Activated CD4-positive, alpha-beta T cell treated with anti-CD3 and anti-CD28 coated beads for 36 hours (primary cell): Measurements from ENCODE around the gene EVA1A. TPM values are rescaled to one million over a fixed set of nuclear protein-coding genes. Genes with fewer than 3 reads are reported as not detected.

Source experiments
- ATAC-seq: fragments of 200-7000 bp; cut with Tn5 transposase; one replicate; pipeline ENCODE4 v1.10.0; 2021; ENCODE audit warnings: mild to moderate bottlenecking, moderate library complexity
- CTCF ChIA-PET: fragments of 350-600 bp; sonication (Branson Sonifier 250); formaldehyde crosslinking; loops from one replicate; lab custom pipeline; 2021; ENCODE audit warnings: antibody characterized with exemption; lab: Charles Lee
- POLR2A ChIA-PET: fragments of 350-600 bp; sonication (Branson Sonifier 250); formaldehyde crosslinking; loops from one replicate; lab custom pipeline; 2021; ENCODE audit warnings: antibody characterized with exemption, inconsistent platforms; lab: Charles Lee
- DNase-seq: peaks from one replicate; pipeline ENCODE4 v3.0.0-alpha.2; 2020
- H3K27ac Mint-ChIP-seq: one replicate; pipeline ENCODE4 v1.8.0; 2021; ENCODE audit warnings: mixed read lengths
- H3K27me3 Mint-ChIP-seq: one replicate; pipeline ENCODE4 v1.8.0; 2021; ENCODE audit warnings: mixed read lengths
- H3K36me3 Mint-ChIP-seq: one replicate; pipeline ENCODE4 v1.8.0; 2021; ENCODE audit warnings: low read depth, mixed read lengths
- H3K4me1 Mint-ChIP-seq: one replicate; pipeline ENCODE4 v1.8.0; 2021; ENCODE audit warnings: mixed read lengths
- H3K4me3 Mint-ChIP-seq: one replicate; pipeline ENCODE4 v1.8.0; 2021; ENCODE audit warnings: mild to moderate bottlenecking, moderate library complexity, mixed read lengths
- H3K9me3 Mint-ChIP-seq: one replicate; pipeline ENCODE4 v1.8.0; 2021; ENCODE audit warnings: low read depth, mixed read lengths
- intact Hi-C, 2 experiments: fragments of 100-400 bp; cut with DNase I in 1 of 2; cut with micrococcal nuclease in 1 of 2; formaldehyde crosslinking; loops; one replicate each; pipeline versions ENCODE4 v1.14.2 to v1.15.1; 2022 to 2024; cut with DNase I, micrococcal nuclease
- total RNA-seq, 2 experiments: library from RNA; stranded (reverse); gene quantifications; one replicate each; pipeline ENCODE4 v1.2.3, GENCODE V29; 2021

Gene EVA1A
- total RNA-seq, 2 experiments from 2014 or later = 0.11 TPM; not detected in 1

DNA sequence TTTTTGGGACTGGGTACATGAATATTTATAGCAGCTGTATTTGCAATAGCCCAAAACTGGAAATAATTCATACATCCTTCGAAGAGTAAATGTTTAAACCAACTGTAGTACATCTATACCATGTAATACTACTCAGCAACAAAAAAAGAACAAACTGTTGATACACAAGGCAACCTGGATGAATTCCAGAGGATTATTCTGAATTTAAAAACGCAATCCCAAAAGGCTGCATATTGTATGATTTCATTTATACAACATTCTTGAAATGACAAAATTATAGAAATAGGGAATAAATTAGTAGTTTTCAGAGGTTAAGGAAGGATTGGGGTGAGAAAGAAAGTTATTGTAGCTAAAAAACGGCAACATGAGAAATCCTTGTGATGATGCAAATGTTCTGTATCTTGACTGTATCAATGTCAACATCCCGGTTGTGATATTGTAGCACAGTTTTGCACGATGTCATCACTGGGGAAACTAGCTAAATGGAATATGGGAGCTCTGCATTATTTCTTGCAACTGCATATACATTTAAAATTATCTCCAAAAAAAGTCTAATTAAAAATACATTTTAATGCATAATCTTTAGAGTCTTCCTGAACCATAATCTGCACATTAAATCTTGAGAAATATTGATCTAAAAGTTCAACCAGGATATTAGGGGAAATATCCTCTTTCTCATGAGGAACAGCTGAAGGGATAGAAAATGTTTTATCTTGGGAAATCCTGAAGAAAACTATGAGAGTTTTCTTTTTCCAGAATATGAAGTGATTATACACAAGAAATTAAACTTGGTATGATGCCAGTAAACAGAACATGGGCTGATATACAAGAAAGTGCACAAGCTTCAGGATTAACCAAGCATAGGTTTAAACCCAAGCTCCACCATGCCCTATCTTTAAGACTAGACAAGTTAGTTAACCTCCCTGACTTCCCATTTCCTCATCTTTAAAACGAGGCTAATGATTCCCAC is 21.9 kb downstream of the EVA1A start:
- ChIA-PET POLR2A (no interaction called here), CTCF (interaction anchor here (0.9 to 1.1 kb wide), 2 partner anchors 10 to 18 kb away, joined by 3 read pairs; no protein-coding TSS in a partner anchor)
- H3K27ac Mint-ChIP-seq = no peak overlapping the region
- ATAC-seq (no peak), DNase-seq (no peak)
- intact Hi-C loops = no loop called here
- H3K9me3 Mint-ChIP-seq = no peaks in the 10 kb centered on the region
- peaks cover 12% of the 10 kb centered on the region for H3K27me3 Mint-ChIP-seq
- H3K4me1 Mint-ChIP-seq = no peaks in the 10 kb centered on the region
- H3K4me3 Mint-ChIP-seq = no peak overlapping the region
- H3K36me3 Mint-ChIP-seq = no peaks in the 10 kb centered on the region

DNA sequence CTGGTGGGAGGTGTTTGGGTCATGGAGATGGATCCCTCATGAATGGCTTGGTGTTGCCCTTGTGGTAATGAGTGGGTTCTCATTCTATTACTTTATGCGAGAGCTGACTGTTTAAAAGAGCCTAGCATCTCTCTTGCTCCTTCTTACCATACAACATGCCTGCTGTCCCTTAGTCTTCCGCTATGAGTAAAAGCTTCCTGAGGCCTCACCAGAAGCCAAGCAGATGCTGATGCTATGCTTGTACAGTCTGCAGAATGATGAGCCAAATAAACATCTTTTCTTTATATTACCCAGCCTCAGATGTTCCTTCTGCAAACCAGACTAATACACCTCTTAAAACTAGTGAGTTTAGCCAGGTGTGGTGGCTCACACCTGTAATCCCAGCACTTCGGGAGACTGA is 23.1 kb downstream of the EVA1A start:
- intact Hi-C loops = no loop called here
- ChIA-PET POLR2A (no interaction called here), CTCF (no interaction called here)
- DNase-seq = no peak
- no peaks in the 10 kb centered on the region for H3K36me3 Mint-ChIP-seq
- H3K4me1 Mint-ChIP-seq = no peaks in the 10 kb centered on the region
- peaks cover 14% of the 10 kb centered on the region for H3K27me3 Mint-ChIP-seq
- H3K4me3 Mint-ChIP-seq = no peak overlapping the region
- no peak for ATAC-seq
- no peak overlapping the region for H3K27ac Mint-ChIP-seq
- H3K9me3 Mint-ChIP-seq = no peaks in the 10 kb centered on the region

DNA sequence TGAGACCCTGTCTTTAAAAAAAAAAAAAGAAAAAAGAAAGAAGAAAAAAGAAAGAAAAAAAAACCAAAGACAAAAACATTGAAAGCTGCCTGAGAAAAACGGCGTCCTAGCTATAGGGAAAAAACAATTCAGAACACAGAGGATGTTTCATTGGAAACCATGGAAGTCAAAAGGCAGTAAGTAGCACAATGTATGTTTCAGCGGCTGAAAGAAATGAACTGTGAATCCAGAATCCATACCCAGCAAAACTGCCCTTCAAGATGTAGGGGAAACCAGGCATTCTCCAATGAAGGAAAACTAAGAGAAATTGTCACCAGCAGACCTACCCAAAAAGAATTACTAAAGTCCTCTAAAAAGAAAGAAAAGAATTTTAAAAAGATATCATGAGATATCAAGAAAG is 27.6 kb downstream of the EVA1A start:
- no peak for DNase-seq
- no peak overlapping the region for H3K4me3 Mint-ChIP-seq
- H3K27ac Mint-ChIP-seq = no peak overlapping the region
- no peaks in the 10 kb centered on the region for H3K9me3 Mint-ChIP-seq
- intact Hi-C loops = no loop called here
- peaks cover 28% of the 10 kb centered on the region for H3K27me3 Mint-ChIP-seq
- POLR2A ChIA-PET = no interaction called here
- no peaks in the 10 kb centered on the region for H3K4me1 Mint-ChIP-seq
- ATAC-seq = no peak
- H3K36me3 Mint-ChIP-seq = no peaks in the 10 kb centered on the region
- CTCF ChIA-PET = no interaction called here

DNA sequence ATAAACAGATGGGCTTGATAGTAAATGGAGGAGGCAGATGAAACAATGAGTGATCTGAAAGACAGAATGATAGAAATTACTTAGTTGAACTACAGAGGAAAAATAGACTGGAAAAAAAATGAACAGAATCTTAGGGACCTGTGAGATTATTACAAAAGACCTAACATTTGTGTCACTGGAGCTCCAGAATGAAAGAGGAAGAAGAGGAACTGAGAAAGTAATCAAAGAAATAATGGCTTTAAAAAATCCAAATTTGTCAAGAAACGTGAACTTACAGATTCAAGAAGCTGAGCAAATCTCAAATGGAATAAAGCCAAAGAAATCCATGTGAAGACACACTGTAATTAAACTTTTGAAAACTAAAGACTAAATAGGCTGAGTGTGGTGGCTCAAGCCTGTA is 28.3 kb downstream of the EVA1A start:
- ATAC-seq (no peak), DNase-seq (no peak)
- intact Hi-C loops = no loop called here
- Mint-ChIP-seq H3K27ac (no peak overlapping the region), H3K9me3 (no peaks in the 10 kb centered on the region), H3K4me3 (no peak overlapping the region), H3K27me3 (peaks cover 35% of the 10 kb centered on the region), H3K4me1 (no peaks in the 10 kb centered on the region), H3K36me3 (no peaks in the 10 kb centered on the region)
- POLR2A ChIA-PET = no interaction called here
- CTCF ChIA-PET = no interaction called here

DNA sequence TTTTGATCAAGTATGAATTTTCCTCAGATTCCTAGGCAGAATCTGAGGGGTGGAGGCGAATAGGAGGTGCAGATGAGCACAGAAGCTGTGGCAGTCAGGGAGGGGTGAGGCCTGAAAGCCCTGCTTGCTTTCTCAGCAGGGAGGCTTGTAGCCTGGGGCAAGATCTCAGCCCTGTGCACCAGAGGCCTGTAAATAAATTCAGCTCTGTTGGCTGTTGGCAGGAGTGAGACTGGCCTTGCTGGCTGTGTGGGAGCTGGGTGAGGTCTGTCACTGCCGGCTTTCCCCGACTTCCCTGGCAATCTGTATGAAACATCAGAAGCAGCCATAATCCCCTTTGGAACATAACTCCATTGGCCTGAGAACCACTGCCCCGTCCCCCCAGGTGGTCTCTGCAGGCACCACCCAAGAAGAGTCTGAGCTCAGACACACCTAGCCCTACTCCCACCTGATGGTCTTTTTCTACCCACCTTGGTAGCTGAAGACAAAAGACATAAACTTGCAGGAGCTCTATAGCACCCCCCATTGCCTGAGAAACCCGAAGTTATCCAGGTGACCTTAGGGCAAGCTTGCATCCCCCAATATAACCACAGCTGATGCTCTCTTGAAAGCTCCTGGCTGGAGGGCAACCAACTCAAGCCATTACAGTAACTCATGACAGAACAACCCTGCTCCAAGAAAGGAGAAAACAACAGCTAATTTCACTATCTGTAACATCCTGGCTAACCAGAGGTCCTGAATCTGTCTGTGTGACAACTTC is 32.3 kb downstream of the EVA1A start:
- ChIA-PET CTCF (interaction anchor here (0.6 to 1.1 kb wide), 2 partner anchors 10 to 36 kb away, joined by 3 read pairs; no protein-coding TSS in a partner anchor), POLR2A (no interaction called here)
- no peaks in the 10 kb centered on the region for H3K9me3 Mint-ChIP-seq
- no peaks in the 10 kb centered on the region for H3K4me1 Mint-ChIP-seq
- H3K36me3 Mint-ChIP-seq = no peaks in the 10 kb centered on the region
- no peak overlapping the region for H3K27ac Mint-ChIP-seq
- H3K27me3 Mint-ChIP-seq = peaks cover 32% of the 10 kb centered on the region
- intact Hi-C loops = no loop called here
- no peak for ATAC-seq
- no peak for DNase-seq
- H3K4me3 Mint-ChIP-seq = no peak overlapping the region

DNA sequence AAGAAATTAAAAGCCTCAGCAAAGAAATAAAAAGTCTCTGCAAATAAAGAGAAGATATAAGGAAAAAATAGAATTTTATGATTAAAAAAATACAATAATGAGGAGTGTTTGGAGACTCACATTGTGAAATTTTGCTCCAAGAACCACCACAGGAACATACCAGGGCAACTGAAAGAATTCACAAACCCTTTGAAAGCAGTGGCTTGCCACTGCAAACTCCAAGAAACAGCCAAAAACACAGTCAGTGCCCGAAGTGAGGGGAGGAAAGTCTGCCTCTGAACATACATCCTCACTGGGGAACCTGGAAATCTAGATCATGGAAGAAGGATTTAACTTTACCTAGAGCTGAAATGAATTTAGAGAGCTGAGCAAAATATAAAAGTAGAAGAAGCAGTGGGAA is 33.1 kb downstream of the EVA1A start:
- ATAC-seq (no peak), DNase-seq (no peak)
- H3K27me3 Mint-ChIP-seq = peaks cover 33% of the 10 kb centered on the region
- ChIA-PET CTCF (no interaction called here), POLR2A (no interaction called here)
- no peak overlapping the region for H3K4me3 Mint-ChIP-seq
- H3K4me1 Mint-ChIP-seq = no peaks in the 10 kb centered on the region
- intact Hi-C loops = no loop called here
- H3K27ac Mint-ChIP-seq = no peak overlapping the region
- H3K36me3 Mint-ChIP-seq = no peaks in the 10 kb centered on the region
- no peaks in the 10 kb centered on the region for H3K9me3 Mint-ChIP-seq

DNA sequence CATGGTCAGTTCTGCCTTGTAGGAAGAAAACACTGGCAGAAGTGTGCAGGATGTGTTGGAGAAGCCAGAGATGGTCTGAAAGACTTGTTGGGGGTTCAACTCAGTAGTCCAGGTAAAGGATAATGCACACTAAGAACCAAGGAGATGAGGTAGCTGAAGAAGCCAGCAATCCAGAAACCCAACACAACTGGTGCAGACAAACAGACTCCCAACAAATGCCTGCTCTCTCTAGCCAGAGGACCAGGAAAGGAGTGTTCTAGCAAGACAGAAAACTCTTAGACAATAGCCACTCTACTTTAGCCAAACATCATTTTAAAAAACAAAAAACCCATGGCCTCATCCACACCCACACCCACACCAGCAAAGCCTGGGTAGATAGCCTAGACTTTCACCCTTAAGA is 33.9 kb downstream of the EVA1A start:
- intact Hi-C loops = no loop called here

DNA sequence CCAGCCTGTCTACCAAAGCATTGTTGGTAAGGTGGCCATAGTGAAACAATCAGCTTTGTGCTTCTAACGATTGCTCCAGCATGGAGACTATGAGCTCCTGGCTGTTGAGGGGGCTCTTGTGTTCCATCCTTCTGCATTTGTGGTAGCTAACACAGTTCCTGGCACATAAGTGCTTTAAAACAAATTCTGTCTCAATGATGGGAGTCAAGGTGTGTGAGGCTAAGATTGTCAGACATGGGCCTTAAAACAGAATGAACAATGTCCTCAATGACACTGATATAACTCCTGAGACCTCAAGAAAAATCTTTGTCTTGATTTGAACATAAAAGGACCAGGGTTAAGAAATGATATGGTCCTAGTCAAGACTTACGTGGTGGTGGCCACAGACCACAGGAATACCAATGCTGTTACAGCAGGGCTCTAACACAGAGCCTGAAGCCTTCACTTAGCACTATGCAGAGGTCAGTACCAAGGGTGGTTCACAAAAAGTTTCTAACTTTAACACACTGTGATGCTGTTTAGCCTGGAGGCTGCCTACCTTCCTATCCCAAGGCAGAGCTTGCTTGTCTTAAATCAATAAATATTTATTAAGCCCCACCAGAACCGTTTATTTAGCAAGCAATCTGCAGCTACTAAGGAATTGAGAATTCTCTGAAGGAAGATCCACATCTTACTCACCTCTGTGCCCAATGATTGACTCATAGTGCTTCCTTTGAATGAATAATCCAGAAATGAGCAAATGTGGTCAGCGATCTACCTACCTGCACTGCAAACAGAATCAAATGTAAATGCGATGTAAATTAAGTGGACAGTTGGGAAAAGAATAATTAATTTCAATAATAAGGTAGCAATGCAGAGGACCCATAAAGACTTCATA is 35.1 kb downstream of the EVA1A start:
- CTCF ChIA-PET = interaction anchor here (0.6 kb wide), 1 partner anchor 33 kb away, joined by 3 read pairs; no protein-coding TSS in a partner anchor
- no peaks in the 10 kb centered on the region for H3K4me1 Mint-ChIP-seq
- H3K36me3 Mint-ChIP-seq = no peaks in the 10 kb centered on the region
- DNase-seq (peak; percentile 20), ATAC-seq (peak; percentile 73)
- H3K27ac Mint-ChIP-seq = no peak overlapping the region
- no peak overlapping the region for H3K4me3 Mint-ChIP-seq
- POLR2A ChIA-PET = no interaction called here
- no peaks in the 10 kb centered on the region for H3K9me3 Mint-ChIP-seq
- H3K27me3 Mint-ChIP-seq = peaks cover 32% of the 10 kb centered on the region
- intact Hi-C loops = no loop called here

More for the DNA sequence above, 33.9 kb downstream of the EVA1A start:
- H3K4me3 Mint-ChIP-seq = no peak overlapping the region
- CTCF ChIA-PET = no interaction called here
- POLR2A ChIA-PET = no interaction called here
- no peak for ATAC-seq
- H3K27ac Mint-ChIP-seq = no peak overlapping the region
- H3K4me1 Mint-ChIP-seq = no peaks in the 10 kb centered on the region
- no peaks in the 10 kb centered on the region for H3K9me3 Mint-ChIP-seq
- no peak for DNase-seq
- H3K27me3 Mint-ChIP-seq = peaks cover 33% of the 10 kb centered on the region
- no peaks in the 10 kb centered on the region for H3K36me3 Mint-ChIP-seq

DNA sequence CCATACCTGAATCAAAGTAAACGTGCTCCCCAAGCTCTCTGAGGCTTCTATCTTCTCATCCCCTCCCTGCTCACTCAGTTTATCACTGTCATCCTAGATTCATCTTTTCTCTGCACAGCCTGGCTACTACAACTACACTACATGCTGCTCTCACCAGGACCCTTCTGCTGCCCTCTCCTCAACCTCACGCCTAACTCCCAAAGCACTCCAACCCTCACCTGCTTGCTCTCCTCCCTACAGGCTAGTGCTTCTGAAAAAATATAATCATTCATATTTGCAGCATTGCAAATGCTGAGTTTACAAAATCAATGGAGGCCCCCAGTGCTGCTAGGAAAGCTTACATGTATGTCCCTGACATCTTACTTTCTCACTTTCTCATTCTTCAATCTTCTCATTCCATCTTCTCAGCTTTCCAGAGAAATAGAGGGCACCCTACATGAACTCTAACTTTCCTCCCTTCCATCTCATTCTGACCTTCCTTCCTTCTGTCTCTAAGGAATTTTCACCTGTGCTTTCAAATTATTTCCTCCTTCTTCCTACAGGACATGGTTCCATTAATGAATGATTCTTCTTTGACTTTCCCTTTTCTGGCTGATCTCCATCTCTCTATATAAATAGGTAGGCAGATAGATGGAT is 36.3 kb downstream of the EVA1A start:
- Mint-ChIP-seq H3K4me1 (no peaks in the 10 kb centered on the region), H3K27ac (no peak overlapping the region), H3K9me3 (no peaks in the 10 kb centered on the region), H3K36me3 (no peaks in the 10 kb centered on the region), H3K27me3 (peaks cover 29% of the 10 kb centered on the region), H3K4me3 (no peak overlapping the region)
- intact Hi-C loops = no loop called here
- no peak for DNase-seq
- CTCF ChIA-PET = interaction anchor here (1.0 to 1.6 kb wide), 2 partner anchors 10 to 55 kb away, joined by 3 read pairs; no protein-coding TSS in a partner anchor
- POLR2A ChIA-PET = no interaction called here
- ATAC-seq = no peak

DNA sequence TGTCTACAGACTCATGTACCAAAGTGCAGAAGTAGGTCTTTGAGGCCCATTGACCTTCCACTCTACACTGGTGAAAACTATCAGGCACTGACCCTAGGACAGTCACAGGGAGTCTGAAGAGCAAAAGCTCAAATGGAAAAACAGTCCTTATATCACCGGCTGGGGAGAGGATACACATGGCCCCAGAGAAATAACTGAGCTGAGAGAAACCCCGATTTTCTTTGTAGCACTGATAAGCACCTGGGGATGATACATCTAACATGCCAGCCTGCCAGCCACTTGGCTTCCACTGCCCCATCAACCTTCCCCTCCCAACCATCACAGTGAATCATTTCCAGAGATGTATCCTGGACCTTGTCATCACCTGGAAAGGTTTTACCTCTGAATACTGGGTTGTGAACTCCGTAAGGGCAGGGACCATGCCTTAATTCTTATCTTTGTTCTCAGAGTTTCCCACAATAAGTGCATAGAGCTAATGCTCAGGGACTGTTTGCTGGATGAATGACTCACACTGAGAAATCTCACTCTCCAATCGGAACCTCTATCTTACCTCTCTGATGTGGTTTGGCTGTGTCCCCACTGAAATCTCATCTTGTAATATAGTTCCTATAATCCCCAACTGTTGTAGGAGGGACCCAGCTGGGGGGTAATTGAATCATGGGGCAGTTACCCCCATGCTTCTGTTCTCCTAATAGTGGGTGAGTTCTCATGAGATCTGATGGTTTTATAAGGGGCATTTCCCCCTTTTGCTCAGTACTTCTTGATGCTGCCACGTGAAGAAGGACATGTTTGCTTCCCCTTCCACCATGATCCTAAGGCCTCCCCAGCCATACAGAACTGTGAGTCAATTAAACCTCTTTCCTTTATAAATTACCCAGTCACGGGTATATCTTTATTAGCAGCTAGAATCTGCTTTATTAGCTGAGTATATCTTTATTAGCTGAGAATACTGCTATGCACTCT is 37.1 kb downstream of the EVA1A start:
- Mint-ChIP-seq H3K36me3 (no peaks in the 10 kb centered on the region), H3K4me3 (no peak overlapping the region), H3K9me3 (no peaks in the 10 kb centered on the region), H3K4me1 (no peaks in the 10 kb centered on the region), H3K27ac (no peak overlapping the region), H3K27me3 (peaks cover 28% of the 10 kb centered on the region)
- ChIA-PET POLR2A (no interaction called here), CTCF (interaction anchor here (1.0 to 1.6 kb wide), 2 partner anchors 9 to 56 kb away, joined by 3 read pairs; no protein-coding TSS in a partner anchor)
- ATAC-seq = peak; percentile 67
- intact Hi-C loops = no loop called here
- peak; percentile 16 for DNase-seq
